Panc1 (cell line): Measurements from ENCODE around the gene ENTPD6. TPM values are rescaled to one million over a fixed set of nuclear protein-coding genes. Genes with fewer than 3 reads are reported as not detected.
A peak's percentile ranks its signal among the peaks of the same experiment; 100 is the strongest.

Source experiments
- ATAC-seq: fragments of 200-7000 bp; cut with Tn5 transposase; 2 replicates; pipeline ENCODE4 v1.9.1; 2020; ENCODE audit warnings: mild to moderate bottlenecking, moderate library complexity
- BruUV-seq: library from RNA; stranded (reverse); fragments of 400-500 nt; replicated peaks from 2 replicates; lab custom pipeline; 2021; lab: Mats Ljungman, UMichigan
- CTCF ChIA-PET: fragments of 300-600 bp; sonication (Branson Sonifier 250); formaldehyde crosslinking; loops from one replicate; lab custom pipeline; 2022; ENCODE audit warnings: antibody characterized with exemption; lab: Charles Lee
- POLR2A ChIA-PET: fragments of 300-600 bp; sonication (Branson Sonifier 250); formaldehyde crosslinking; loops from one replicate; lab custom pipeline; 2022; ENCODE audit warnings: antibody characterized with exemption; lab: Charles Lee
- DNase-seq: peaks from one replicate; pipeline ENCODE4 v3.0.0-alpha.2; 2010; ENCODE audit warnings: low read depth, low spot score
- H3K27ac ChIP-seq: 2 replicates; pipeline ENCODE4 v1.5.1; 2011; ENCODE audit warnings: mild to moderate bottlenecking, low read length, inconsistent platforms
- H3K27me3 ChIP-seq: fragments of 200-500 bp; sonication (Bioruptor generic); 2 replicates; pipeline ENCODE4 v1.6.0; 2014; ENCODE audit warnings: low read length, inconsistent platforms; ENCODE audit not compliant: control insufficient read depth, insufficient read depth
- H3K36me3 ChIP-seq: fragments of 200-500 bp; sonication (Bioruptor generic); 2 replicates; pipeline ENCODE4 v1.5.1; 2014; ENCODE audit warnings: inconsistent platforms, mild to moderate bottlenecking, low read length, moderate library complexity; ENCODE audit not compliant: control insufficient read depth, insufficient read depth
- H3K4me1 ChIP-seq: 2 replicates; pipeline ENCODE4 v1.5.1; 2011; ENCODE audit warnings: inconsistent platforms, mild to moderate bottlenecking, low read length, moderate library complexity; ENCODE audit not compliant: control insufficient read depth, insufficient read depth
- H3K4me3 ChIP-seq, 2 experiments: 2 replicates each; pipeline ENCODE4 v1.5.1; 2011 to 2012; ENCODE audit warnings: low read depth in 2 of 2, low read length in 2 of 2, mild to moderate bottlenecking in 2 of 2, inconsistent platforms in 1 of 2, moderate library complexity in 1 of 2
- H3K9me3 ChIP-seq: fragments of 200-500 bp; sonication (Bioruptor generic); 2 replicates; pipeline ENCODE4 v1.5.1; 2014; ENCODE audit warnings: low read depth, mild to moderate bottlenecking, inconsistent platforms, low read length, moderate library complexity; ENCODE audit not compliant: control insufficient read depth, insufficient read depth
- POLR2AphosphoS5 ChIP-seq: IDR thresholded peaks from 2 replicates; pipeline ENCODE4 v1.6.1; 2012; ENCODE audit warnings: mild to moderate bottlenecking, low read depth, low read length, moderate library complexity
- SIN3A ChIP-seq: IDR thresholded peaks from 2 replicates; pipeline ENCODE4 v1.6.1; 2012; ENCODE audit warnings: low read depth, mild to moderate bottlenecking, low read length, moderate library complexity, borderline replicate concordance; ENCODE audit not compliant: insufficient read depth
- TCF7L2 ChIP-seq: IDR thresholded peaks from 2 replicates; pipeline ENCODE4 v1.6.1; 2011; ENCODE audit warnings: mild to moderate bottlenecking, low read depth, low read length, inconsistent platforms
- in situ Hi-C: cut with HindIII; loops from 2 replicates; pipeline ENCODE4 v1.10.0; 2016; ENCODE audit warnings: low sequenced_read_pairs, low pct_unique_long_range_greater_than_20kb
- intact Hi-C: fragments of 100-400 bp; cut with micrococcal nuclease; formaldehyde crosslinking; loops from one replicate; pipeline ENCODE4 v1.10.0; 2022; ENCODE audit not compliant: unreplicated experiment
- total RNA-seq: library from RNA; stranded (reverse); gene quantifications from one replicate; pipeline ENCODE4 v1.2.1, GENCODE V29; 2021; ENCODE audit not compliant: unreplicated experiment
- TF ChIP-seq, protein P1 (sequence below): fragments of 450-650 bp; IDR thresholded peaks from 2 replicates; pipeline ENCODE4 v1.5.1; 2017; ENCODE audit warnings: mild to moderate bottlenecking
- TF ChIP-seq, protein P2 (sequence below), 2 experiments: IDR thresholded peaks; 2 replicates each; pipeline ENCODE4 v1.6.1; 2011 to 2012; ENCODE audit warnings: low read depth in 2 of 2, control low read depth in 1 of 2, low read length in 1 of 2, mild to moderate bottlenecking in 1 of 2, moderate library complexity in 1 of 2; ENCODE audit not compliant: insufficient read depth in 1 of 2

Gene ENTPD6
- total RNA-seq, 1 experiment from 2014 or later: 108 TPM

DNA sequence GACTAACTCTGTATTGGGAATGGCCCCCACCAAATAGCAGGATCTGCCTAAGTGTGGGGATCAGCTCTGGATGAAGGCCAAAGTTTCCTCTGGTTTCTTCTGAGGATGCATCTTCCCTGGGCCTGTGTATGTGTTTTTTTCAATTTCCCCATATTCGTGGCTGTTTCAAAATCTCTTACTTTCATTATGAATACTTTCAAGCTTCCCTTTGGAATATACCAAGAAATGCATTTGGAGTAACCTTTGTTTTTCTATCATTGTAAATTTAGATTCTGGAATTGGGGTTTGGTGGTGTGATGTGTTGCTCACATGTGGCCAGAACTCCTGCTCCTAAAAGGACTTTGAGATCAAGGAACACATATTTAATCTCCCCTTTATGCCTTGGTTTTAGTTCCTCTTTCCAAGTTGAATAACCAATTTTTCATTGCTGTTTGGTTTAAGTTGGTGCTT, 8.4 kb downstream of the ENTPD6 start:
- Histone ChIP-seq H3K27me3 (no peaks in the 10 kb centered on the region), H3K4me3 (no peak overlapping the region), H3K4me1 (peaks cover 23% of the 10 kb centered on the region), H3K27ac (0 out of 2 replicates have a peak overlapping the region, but pooled peaks have one; percentile 36), H3K9me3 (no peaks in the 10 kb centered on the region), H3K36me3 (no peaks in the 10 kb centered on the region)
- TF ChIP-seq, protein P1, sequence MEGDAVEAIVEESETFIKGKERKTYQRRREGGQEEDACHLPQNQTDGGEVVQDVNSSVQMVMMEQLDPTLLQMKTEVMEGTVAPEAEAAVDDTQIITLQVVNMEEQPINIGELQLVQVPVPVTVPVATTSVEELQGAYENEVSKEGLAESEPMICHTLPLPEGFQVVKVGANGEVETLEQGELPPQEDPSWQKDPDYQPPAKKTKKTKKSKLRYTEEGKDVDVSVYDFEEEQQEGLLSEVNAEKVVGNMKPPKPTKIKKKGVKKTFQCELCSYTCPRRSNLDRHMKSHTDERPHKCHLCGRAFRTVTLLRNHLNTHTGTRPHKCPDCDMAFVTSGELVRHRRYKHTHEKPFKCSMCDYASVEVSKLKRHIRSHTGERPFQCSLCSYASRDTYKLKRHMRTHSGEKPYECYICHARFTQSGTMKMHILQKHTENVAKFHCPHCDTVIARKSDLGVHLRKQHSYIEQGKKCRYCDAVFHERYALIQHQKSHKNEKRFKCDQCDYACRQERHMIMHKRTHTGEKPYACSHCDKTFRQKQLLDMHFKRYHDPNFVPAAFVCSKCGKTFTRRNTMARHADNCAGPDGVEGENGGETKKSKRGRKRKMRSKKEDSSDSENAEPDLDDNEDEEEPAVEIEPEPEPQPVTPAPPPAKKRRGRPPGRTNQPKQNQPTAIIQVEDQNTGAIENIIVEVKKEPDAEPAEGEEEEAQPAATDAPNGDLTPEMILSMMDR: no peak
- TF ChIP-seq, protein P2, sequence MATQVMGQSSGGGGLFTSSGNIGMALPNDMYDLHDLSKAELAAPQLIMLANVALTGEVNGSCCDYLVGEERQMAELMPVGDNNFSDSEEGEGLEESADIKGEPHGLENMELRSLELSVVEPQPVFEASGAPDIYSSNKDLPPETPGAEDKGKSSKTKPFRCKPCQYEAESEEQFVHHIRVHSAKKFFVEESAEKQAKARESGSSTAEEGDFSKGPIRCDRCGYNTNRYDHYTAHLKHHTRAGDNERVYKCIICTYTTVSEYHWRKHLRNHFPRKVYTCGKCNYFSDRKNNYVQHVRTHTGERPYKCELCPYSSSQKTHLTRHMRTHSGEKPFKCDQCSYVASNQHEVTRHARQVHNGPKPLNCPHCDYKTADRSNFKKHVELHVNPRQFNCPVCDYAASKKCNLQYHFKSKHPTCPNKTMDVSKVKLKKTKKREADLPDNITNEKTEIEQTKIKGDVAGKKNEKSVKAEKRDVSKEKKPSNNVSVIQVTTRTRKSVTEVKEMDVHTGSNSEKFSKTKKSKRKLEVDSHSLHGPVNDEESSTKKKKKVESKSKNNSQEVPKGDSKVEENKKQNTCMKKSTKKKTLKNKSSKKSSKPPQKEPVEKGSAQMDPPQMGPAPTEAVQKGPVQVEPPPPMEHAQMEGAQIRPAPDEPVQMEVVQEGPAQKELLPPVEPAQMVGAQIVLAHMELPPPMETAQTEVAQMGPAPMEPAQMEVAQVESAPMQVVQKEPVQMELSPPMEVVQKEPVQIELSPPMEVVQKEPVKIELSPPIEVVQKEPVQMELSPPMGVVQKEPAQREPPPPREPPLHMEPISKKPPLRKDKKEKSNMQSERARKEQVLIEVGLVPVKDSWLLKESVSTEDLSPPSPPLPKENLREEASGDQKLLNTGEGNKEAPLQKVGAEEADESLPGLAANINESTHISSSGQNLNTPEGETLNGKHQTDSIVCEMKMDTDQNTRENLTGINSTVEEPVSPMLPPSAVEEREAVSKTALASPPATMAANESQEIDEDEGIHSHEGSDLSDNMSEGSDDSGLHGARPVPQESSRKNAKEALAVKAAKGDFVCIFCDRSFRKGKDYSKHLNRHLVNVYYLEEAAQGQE (IDR thresholded peaks at IDR 0.05; ENCODE audit: insufficient read depth in 1 of 2, low read depth in 2 of 2, low read length in 1 of 2): no peak
- TF ChIP-seq POLR2AphosphoS5: no peak
- TF ChIP-seq TCF7L2: no peak
- TF ChIP-seq SIN3A: no peak
- in situ Hi-C loops (no loop called here), intact Hi-C loops (no loop called here)
- no peak for ATAC-seq
- POLR2A ChIA-PET: no interaction called here
- DNase-seq: no peak
- CTCF ChIA-PET: no interaction called here
- BruUV-seq: no TSS peak

DNA sequence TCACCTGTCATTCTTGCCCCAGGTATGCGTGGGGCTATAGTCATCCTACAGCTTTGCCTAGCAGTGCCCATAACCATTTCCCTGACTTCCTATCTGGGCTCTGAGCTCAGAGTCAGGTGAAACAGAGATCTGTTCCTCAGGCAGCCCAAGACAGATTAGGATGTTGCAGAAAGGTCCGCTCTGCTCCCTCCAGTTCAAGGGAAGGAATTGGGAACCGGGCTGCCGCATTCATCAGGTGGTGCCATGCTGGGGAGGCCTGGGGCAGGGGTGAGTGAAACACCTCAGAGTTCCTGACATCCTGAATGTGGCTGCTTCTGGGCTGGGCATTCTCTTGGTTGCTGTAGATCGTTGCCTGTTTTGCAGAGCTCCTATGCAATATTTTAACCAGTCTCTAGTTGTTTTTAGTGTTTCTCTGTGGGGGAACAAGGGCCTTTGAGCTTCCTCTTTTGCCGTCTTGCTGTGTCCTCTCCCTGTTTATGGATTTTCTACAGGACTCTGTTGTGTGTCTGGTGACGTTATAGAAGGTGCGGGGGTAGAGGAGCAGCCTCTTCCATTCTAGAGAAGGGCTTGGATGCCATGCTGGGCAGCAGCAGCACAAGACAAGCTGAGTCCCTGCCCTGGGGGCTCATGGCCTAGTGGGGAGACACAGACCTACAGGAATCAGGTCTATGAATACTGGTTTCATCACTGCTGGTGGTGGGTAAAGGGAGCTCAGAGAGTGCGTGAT, 9.2 kb downstream of the ENTPD6 start:
- TF ChIP-seq TCF7L2 (no peak), SIN3A (no peak), POLR2AphosphoS5 (no peak)
- TF ChIP-seq, protein P1: no peak
- TF ChIP-seq, protein P2 (IDR thresholded peaks at IDR 0.05; ENCODE audit: insufficient read depth in 1 of 2, low read depth in 2 of 2, low read length in 1 of 2): no peak
- H3K4me3 ChIP-seq: no peak overlapping the region
- intact Hi-C loops (no loop called here), in situ Hi-C loops (no loop called here)
- no peaks in the 10 kb centered on the region for H3K9me3 ChIP-seq
- DNase-seq (no peak), ATAC-seq (peak; percentile 39)
- no TSS peak for BruUV-seq
- H3K36me3 ChIP-seq: 0 out of 2 replicates have a peak, but pooled peaks cover 1% of the 10 kb centered on the region
- CTCF ChIA-PET: no interaction called here
- POLR2A ChIA-PET: no interaction called here
- H3K27ac ChIP-seq: peak overlapping the region; percentile 18; the same call in 1 of the 2 replicates
- H3K4me1 ChIP-seq: peaks cover 16% of the 10 kb centered on the region
- no peaks in the 10 kb centered on the region for H3K27me3 ChIP-seq
